GM19025 (cell line): ENCODE data around the gene XKR7.

Experiments
- ATAC-seq: cut with Tn5 transposase; IDR thresholded peaks from one replicate; pipeline ENCODE4 v1.9.1; 2021; ENCODE audit warnings: mild to moderate bottlenecking, low read depth, moderate library complexity; ENCODE audit not compliant: unreplicated experiment

Gene XKR7

DNA sequence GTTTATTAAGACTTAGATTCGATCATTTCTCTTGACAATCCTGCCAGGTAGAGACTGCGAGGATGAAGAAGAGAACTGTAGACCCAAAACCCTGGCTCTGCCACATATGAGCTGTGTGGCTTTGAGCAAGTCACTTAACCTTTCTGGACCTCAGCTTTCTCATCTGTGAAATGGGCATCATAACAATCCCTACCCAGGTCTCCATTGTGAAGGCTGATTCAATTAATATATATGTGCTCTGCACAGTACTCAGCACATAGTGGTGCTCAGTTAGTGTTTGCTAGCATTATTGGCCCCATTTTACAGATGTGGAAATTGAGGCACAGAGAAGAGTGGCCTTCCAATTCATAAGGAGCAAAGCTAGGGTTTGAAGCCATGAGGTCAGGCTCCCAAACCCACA, 7.9 kb downstream of the XKR7 start:
- ATAC-seq = no peak

DNA sequence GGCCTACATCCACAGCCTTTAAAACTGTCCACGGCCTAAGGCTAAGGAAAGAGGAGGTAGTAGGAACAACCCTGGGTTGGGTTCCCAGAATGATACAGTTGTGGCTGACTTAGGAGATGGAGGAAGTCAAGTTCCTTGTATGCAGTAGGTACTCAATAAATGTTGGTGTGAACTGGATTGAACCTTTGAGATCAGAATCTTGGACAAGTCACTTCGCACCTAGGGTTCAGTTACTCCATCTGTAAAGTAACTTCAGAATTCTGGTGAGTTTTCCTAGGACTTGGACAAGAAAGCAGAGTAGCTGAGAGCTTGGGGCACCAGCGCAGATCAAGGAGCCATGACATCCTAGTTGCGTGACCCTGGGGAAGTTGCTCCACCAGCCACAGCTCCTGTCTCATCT, 9.1 kb downstream of the XKR7 start:
- no peak for ATAC-seq

- ATAC-seq = no peak
Observed at GRCh38 chr20:31979713-31980426, 11.9 kb downstream of the XKR7 start.

DNA sequence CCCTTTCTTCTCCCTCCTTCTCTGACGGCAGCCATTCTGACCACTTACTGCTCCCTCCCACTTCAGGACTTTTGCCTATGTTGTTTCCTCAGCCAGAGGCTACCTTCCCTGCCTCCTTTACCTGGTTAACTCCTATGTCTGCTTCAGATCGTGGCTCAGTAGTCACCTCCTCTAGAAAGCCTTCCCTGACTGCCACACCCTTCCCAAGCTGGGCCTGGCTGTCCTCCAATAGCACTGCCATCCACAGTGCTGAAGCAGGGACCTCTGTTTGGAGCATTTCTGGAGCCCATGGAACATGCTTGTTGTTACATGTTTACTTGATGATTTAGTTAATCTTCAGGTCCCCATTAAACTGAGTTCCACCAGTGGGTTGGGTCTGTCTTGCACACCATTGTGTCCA, 13.8 kb downstream of the XKR7 start:
- no peak for ATAC-seq

- ATAC-seq = no peak
Observed at GRCh38 chr20:31984981-31985471, 17.1 kb downstream of the XKR7 start.

DNA sequence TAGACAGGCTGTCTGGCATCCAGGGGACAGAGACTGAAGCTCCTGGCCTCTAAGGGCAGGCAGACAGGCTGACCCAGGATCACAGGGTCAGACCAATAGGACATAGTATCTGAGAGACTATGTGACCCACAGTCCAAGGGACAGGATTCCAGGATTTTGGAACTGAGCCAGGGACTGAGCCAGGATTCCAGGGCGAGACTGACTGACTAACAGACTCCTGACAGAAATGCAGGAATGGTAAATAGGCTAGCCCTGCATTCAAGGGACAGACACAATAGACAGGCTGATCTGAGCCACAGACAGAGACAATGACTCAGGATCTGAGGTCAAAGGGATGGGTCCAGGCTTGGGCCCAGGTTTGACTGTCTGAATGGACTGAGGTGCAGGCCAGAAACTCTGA, 19.8 kb downstream of the XKR7 start:
- no peak for ATAC-seq

GRCh38 chr20:31988430-31989015, 20.6 kb downstream of the XKR7 start:
- ATAC-seq = no peak

DNA sequence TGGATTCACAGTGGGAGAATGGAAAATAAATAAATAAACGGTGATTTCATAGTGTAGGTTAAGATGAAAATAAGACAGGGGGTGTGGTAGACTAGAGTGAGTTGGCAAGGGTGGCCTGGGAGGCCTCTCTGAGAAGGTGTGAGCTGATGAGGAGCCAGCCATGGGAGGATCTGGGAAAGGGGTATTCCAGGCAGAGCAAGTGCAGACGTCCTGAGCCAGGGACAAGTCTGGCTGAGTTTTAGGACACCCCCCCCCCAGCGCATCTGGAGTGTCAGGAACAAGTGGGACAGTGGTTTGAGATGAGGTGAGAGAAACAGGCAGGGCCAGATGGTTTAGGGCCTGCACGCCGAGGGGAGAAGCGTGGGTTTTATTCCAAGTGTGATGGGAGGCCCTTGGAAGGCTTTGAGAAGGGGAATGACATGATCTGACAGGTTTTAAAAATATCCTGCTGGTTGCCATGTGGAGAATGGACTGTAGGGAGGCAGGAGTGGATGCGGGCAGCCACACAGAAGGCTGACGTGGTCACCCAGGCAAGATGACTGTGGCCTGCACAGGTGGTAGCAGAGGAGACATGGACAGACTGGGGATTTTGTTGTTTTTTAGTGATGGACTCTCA, 21.2 kb downstream of the XKR7 start:
- no peak for ATAC-seq

- ATAC-seq = no peak
Observed at GRCh38 chr20:31990641-31991338, 22.8 kb downstream of the XKR7 start.

GRCh38 chr20:31991339-31991705, 23.4 kb downstream of the XKR7 start:
- no peak for ATAC-seq

DNA sequence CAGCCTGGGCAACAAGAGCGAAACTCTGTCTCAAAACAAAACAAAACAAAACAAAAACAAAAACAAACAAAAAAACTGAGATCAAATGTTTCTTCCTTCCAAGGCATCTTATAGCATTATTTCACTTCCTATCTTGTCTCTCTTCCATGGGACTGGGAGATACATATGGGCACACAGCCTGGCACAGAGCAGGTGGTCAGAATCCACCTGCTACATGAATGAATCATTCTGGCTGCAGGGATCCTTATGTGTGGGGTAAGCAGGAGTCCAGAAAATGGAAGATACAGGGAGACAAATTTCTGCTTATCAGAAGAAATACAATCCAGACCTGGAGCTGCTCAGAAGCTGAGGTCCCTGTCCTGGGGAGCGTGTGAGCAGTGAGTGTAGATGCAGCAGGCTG, 24.1 kb downstream of the XKR7 start:
- no peak for ATAC-seq

DNA sequence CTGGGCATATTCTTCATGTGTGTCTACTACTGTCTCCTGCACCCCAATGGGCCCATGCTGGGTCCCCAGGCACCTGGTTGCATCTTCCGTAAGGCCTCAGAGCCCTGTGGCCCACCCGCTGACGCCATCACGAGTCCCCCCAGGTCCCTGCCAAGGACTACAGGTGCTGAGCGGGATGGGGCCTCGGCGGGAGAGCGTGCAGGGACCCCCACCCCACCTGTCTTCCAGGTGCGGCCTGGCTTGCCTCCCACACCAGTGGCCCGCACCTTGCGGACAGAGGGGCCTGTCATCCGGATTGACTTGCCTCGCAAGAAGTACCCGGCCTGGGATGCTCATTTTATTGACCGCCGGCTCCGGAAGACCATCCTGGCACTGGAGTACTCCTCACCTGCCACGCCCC, 29.0 kb downstream of the XKR7 start:
- no peak for ATAC-seq

DNA sequence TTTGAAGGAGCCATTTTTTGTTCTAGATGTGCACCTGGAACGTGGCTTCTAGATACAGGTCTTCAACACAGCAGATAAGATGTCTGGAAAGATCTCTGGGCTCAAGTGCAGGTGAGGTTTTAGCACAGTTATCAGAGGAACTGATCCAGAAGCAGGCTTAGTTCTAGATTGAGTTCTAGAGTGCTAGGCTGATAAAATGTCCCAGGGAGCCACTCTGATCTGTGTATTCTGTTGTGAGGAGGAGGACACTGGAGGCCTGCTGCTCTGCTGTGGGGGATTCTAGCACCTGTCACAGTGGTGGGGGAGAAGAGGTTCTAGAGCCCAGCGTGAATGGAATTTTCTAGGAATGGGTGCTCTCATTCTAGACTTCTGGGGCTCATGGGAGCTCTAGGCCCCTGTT, 30.3 kb downstream of the XKR7 start:
- no peak for ATAC-seq

DNA sequence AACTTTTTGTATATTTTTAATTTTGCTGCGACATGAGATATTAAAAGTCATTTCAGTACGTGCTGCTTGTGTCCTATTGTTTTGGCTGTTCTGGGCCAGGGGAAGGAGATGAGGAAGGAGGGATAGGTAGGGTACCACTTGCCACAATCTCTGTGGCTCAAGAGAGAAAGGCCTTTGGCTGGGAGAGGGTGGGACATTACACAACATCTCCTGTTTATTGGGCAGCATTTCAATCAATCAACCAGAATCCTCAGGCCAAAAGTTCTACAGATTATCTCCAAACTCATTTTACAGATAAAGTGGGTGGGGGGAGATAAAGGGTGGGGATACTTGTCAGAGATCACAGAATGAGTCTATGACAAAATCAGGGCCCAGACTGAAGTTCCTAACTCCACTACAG, 35.4 kb downstream of the XKR7 start:
- no peak for ATAC-seq

DNA sequence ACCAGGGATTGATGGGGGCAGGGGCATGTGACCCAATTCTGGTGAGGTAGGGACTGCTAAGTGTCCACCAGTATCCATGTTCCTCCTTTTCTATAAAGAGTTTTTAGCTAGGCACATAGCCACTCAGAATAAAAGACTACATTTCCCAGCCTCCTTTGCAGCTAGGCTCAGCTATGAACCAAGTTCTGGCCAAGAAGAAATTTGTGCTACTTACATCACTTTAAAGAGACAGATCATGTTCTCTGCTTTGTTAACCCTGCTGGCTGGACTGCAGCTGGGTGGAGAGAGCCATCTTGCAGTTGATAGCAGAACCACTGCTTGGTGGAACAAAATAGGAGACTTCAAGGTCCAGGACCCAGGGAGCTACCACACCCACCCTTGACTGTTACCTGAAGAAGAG, 37.0 kb downstream of the XKR7 start:
- ATAC-seq = no peak

DNA sequence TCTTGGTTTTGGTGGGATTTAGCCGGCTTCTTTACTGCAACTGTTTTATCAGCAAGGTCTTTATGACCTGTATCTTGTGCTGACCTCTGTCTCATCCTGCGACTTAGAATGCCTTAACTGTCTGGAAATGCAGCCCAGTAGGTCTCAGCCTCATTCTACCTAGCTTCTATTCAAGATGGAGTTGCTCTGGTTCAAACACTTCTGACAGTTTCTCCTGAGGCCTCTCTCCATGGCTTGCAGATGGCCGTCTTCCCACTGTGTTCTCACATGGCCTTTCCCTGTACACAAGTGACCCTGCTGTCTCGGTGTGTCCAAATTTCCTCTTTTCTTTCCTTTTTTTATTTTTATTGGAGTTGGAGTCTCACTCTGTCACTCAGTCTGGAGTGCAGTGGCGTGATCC, 38.1 kb downstream of the XKR7 start:
- no peak for ATAC-seq

- no peak for ATAC-seq
Observed at GRCh38 chr20:32006841-32007786, 39.2 kb downstream of the XKR7 start.

DNA sequence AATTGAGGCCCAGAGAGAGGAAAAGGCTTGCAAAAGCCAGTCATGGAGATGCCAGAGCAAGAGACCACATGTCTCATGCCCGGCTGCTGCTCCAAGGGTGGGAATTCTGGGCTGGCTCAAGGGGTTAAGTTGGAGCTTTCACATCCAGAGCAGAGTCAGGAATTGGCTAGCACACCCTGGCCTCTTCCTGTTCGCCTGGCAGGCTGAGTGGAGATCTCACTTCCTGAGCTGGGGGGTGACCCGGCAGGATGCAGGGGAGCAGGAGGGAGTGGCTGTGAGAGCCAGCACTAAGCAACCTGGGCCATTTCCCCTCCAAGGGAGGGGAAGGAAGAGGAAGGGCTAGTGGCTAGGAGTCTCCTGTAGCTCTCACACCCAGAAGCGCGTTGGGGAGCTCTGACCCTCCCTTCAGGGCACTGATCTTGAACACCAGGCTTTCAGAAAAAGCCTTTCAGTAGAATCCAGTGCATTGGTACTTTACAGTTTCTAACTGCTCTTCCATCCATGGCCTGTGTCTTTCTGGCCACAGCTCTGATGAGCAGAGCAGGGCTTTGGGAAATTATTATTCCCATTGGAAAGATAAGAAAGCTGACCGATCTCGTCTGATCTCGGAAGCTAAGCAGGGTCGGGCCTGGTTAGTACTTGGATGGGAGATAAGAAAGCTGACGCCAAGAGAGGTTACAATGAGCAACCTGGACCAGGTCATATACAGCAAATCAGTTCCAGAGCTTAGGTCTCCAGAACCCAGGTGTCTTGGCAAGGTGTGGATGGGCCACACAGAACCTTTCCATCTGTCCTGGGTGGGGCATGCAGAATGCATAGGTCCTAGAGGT, 40.1 kb downstream of the XKR7 start:
- no peak for ATAC-seq

DNA sequence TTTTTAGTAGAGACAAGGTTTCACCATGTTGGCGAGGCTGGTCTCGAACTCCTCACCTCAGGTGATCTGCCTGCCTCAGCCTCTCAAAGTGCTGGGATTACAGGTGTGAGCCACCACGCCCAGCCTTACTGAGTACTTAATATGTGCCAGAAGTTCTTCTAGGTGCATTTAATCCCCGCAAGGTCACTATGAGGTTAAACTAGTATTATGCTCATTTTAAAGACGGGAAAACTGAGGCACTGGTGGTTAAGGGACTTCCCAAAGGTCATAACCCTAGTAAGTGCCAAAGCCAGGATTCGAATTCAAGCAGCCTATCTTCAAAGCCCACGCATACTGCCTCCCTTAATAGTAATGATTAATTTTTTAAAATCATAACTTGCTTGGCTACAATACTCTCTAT, 41.6 kb downstream of the XKR7 start:
- ATAC-seq = no peak

DNA sequence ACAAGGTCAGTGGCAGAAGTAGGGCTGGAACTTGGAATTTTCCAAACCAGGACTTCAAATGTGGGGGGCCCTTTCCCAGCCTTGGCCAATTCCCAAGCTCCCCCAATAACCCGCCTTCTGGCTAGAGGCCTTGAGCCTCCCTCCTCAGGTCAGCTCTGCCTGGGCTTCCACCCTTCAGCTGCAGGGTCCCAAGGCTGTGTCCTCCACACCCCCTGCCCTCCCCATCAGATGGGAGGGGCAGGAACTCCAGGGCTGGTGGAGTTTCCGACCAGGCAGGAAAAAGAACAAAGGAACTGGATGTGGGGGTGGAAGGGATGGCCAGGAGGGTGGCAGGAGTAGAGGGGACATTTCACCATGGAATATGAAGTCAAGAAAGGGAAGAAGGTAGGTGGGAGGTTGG, 42.1 kb downstream of the XKR7 start, which contains the start of gene CCM2L:
Gene CCM2L, plus strand, starts transcription at position 338 of the 400 bp plus-strand sequence. Its CDS starts 17 bp downstream, at position 355.
- ATAC-seq = no peak
